ENCODE measurements around the gene DGKD. TPM values are rescaled to one million over a fixed set of nuclear protein-coding genes. Genes with fewer than 3 reads are reported as not detected.

The DGKD gene
- total and polyA plus RNA-seq, 2 donors (not counting 1 experiment from before 2014, with no cell fraction given), result 6.0 to 9.9 TPM

DNA sequence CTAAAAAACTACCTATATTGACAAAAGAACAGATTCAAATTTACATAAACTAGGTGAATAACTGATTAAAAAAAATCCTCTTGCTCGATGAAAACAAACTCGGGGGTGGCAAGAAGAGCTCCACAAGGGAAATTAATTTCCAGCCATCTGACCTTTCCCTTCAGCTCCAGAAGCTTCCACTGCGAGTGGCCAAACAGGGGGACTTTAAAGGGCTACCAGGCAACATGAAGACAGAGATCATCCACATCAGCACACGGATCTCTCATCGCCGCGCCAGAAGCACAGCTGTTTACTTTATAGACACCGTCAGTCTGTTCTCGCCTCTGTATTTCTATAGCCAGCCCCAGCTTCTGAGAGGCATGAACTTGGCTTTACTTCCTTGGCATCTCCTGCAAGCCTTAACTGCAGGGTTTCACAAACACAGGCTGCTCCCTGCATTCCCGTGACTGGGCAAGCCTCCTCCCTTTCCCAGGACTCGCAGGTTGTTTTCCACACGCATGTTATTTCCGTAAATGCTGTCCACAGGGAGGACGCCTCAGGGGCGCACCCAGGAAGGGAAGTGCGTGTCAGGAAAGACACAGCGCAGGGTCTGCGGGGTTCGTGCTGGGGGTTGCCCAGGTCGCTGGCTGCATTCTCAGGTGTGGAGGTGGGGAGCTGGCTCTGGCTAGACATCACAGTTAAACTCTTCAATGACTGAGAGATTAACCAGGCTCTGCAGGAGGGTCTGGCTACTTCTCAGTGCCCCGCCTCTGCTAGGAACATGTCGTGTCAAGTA is 127.3 kb downstream of the DGKD start:
- H3K9ac ChIP-seq (ENCODE audit: insufficient read depth, low read length), result no peak overlapping the region
- H4K20me1 ChIP-seq (ENCODE audit: control insufficient read depth, extremely low read depth, insufficient read depth, low read length), result no peaks in the 10 kb centered on the region
- H3K27me3 ChIP-seq (ENCODE audit: control insufficient read depth, insufficient read depth, low read length), result no peaks in the 10 kb centered on the region
- H3K4me1 ChIP-seq (ENCODE audit: control insufficient read depth, extremely low read depth, insufficient read depth, low read length), result peaks cover 5% of the 10 kb centered on the region
- no peak overlapping the region for H3K4me2 ChIP-seq (ENCODE audit: extremely low read depth, insufficient read depth, low read length)
- no peak overlapping the region for H3K4me3 ChIP-seq (replicated peaks in 1 of 4; ENCODE audit: control extremely low read depth in 1 of 4, insufficient read depth in 1 of 4, low read depth in 3 of 4, low read length in 4 of 4)
- H3K79me2 ChIP-seq (ENCODE audit: control insufficient read depth, insufficient read depth, low read length), result no peaks in the 10 kb centered on the region
- H3K36me3 ChIP-seq (ENCODE audit: control insufficient read depth, insufficient read depth, low read length), result peaks cover 8% of the 10 kb centered on the region
- no peak overlapping the region for H2AFZ ChIP-seq (ENCODE audit: low read length)
- H3K27ac ChIP-seq (ENCODE audit: insufficient read depth, low read length), result no peak overlapping the region
- DNase-seq (ENCODE audit: low read depth in 2 of 2), result peak in 1 of 2 donors; percentile 17
- TF ChIP-seq, protein P1, sequence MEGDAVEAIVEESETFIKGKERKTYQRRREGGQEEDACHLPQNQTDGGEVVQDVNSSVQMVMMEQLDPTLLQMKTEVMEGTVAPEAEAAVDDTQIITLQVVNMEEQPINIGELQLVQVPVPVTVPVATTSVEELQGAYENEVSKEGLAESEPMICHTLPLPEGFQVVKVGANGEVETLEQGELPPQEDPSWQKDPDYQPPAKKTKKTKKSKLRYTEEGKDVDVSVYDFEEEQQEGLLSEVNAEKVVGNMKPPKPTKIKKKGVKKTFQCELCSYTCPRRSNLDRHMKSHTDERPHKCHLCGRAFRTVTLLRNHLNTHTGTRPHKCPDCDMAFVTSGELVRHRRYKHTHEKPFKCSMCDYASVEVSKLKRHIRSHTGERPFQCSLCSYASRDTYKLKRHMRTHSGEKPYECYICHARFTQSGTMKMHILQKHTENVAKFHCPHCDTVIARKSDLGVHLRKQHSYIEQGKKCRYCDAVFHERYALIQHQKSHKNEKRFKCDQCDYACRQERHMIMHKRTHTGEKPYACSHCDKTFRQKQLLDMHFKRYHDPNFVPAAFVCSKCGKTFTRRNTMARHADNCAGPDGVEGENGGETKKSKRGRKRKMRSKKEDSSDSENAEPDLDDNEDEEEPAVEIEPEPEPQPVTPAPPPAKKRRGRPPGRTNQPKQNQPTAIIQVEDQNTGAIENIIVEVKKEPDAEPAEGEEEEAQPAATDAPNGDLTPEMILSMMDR (conservative IDR thresholded peaks at IDR 0.05 in 1 of 2, IDR thresholded peaks at IDR 0.05 in 1 of 2; ENCODE audit: low read depth in 1 of 2, low read length in 2 of 2), result no peak
- no peaks in the 10 kb centered on the region for H3K9me3 ChIP-seq (ENCODE audit: control insufficient read depth, insufficient read depth, low read depth, low read length)

DNA sequence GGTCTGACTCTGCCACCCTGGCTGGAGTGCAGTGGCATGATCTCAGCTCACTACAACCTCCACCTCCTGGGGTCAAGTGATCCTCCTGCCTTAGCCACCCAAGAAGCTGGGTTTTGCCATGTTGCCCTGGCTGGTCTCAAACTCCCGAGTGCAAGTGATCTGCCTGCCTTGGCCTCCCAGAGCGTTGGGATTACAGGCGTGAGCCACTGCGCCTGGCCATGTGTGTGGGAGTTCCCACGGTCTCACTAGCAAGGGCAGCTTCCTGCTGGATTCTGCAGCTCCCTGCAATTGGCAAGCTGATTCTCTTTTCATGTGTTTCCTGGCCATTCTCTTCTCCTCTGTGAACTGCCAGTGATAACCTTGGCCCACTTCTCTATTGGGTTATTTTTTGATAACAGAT is 128.3 kb downstream of the DGKD start:
- Histone ChIP-seq H3K4me1 (ENCODE audit: control insufficient read depth, extremely low read depth, insufficient read depth, low read length) (peaks cover 9% of the 10 kb centered on the region), H3K4me2 (ENCODE audit: extremely low read depth, insufficient read depth, low read length) (no peak overlapping the region), H3K27me3 (ENCODE audit: control insufficient read depth, insufficient read depth, low read length) (no peaks in the 10 kb centered on the region), H2AFZ (ENCODE audit: low read length) (no peak overlapping the region), H3K4me3 (replicated peaks in 1 of 4; ENCODE audit: control extremely low read depth in 1 of 4, insufficient read depth in 1 of 4, low read depth in 3 of 4, low read length in 4 of 4) (no peak overlapping the region), H3K36me3 (ENCODE audit: control insufficient read depth, insufficient read depth, low read length) (peaks cover 8% of the 10 kb centered on the region), H3K9me3 (ENCODE audit: control insufficient read depth, insufficient read depth, low read depth, low read length) (no peaks in the 10 kb centered on the region), H3K9ac (ENCODE audit: insufficient read depth, low read length) (no peak overlapping the region), H4K20me1 (ENCODE audit: control insufficient read depth, extremely low read depth, insufficient read depth, low read length) (no peaks in the 10 kb centered on the region), H3K79me2 (ENCODE audit: control insufficient read depth, insufficient read depth, low read length) (no peaks in the 10 kb centered on the region), H3K27ac (ENCODE audit: insufficient read depth, low read length) (no peak overlapping the region)
- TF ChIP-seq, protein P1 (conservative IDR thresholded peaks at IDR 0.05 in 1 of 2, IDR thresholded peaks at IDR 0.05 in 1 of 2; ENCODE audit: low read depth in 1 of 2, low read length in 2 of 2), result no peak
- no peak for TF ChIP-seq EZH2 (IDR thresholded peaks at IDR 0.05; ENCODE audit: low read length, missing control alignments)
- DNase-seq (ENCODE audit: low read depth in 2 of 2), result no peak

DNA sequence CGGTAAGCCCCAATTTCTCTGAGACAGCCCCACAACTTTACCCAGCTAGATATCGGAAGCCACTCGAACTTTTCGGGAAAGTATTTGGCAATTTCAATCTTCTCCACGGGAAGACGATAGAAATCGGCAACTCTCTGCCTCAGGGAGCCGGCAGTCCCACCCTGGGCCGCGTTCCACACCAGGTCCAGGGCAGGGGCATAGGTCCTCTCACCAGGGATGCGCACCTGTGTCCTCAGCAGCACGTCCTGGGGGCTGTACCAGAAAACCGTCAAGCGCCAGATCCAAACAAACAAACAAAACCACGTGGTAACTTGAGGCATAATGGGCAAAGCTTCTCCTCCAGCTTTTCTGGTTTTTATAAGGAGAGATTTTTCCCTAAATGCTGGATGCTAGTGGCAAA is 131.4 kb downstream of the DGKD start:
- no peak overlapping the region for H3K4me3 ChIP-seq (replicated peaks in 1 of 4; ENCODE audit: control extremely low read depth in 1 of 4, insufficient read depth in 1 of 4, low read depth in 3 of 4, low read length in 4 of 4)
- H3K79me2 ChIP-seq (ENCODE audit: control insufficient read depth, insufficient read depth, low read length), result no peaks in the 10 kb centered on the region
- H3K27ac ChIP-seq (ENCODE audit: insufficient read depth, low read length), result no peak overlapping the region
- H3K9me3 ChIP-seq (ENCODE audit: control insufficient read depth, insufficient read depth, low read depth, low read length), result no peaks in the 10 kb centered on the region
- no peak for DNase-seq (ENCODE audit: low read depth in 2 of 2)
- H4K20me1 ChIP-seq (ENCODE audit: control insufficient read depth, extremely low read depth, insufficient read depth, low read length), result no peaks in the 10 kb centered on the region
- H3K27me3 ChIP-seq (ENCODE audit: control insufficient read depth, insufficient read depth, low read length), result no peaks in the 10 kb centered on the region
- no peak overlapping the region for H3K4me2 ChIP-seq (ENCODE audit: extremely low read depth, insufficient read depth, low read length)
- no peak overlapping the region for H2AFZ ChIP-seq (ENCODE audit: low read length)
- H3K4me1 ChIP-seq (ENCODE audit: control insufficient read depth, extremely low read depth, insufficient read depth, low read length), result peaks cover 15% of the 10 kb centered on the region
- H3K9ac ChIP-seq (ENCODE audit: insufficient read depth, low read length), result no peak overlapping the region
- TF ChIP-seq EZH2 (IDR thresholded peaks at IDR 0.05; ENCODE audit: low read length, missing control alignments), result no peak
- TF ChIP-seq, protein P1 (conservative IDR thresholded peaks at IDR 0.05 in 1 of 2, IDR thresholded peaks at IDR 0.05 in 1 of 2; ENCODE audit: low read depth in 1 of 2, low read length in 2 of 2), result no peak
- peaks cover 4% of the 10 kb centered on the region for H3K36me3 ChIP-seq (ENCODE audit: control insufficient read depth, insufficient read depth, low read length)

Data from fibroblast of lung (primary cell).